Left hindlimb (tissue), 1 donor: Measurements from ENCODE around the gene B9D2.
"Not testable (repeated sequence)": the region's sequence is repeated elsewhere in the genome, so short reads cannot be mapped to it uniquely, and the experiment has no call there.

Experiments
- DNase-seq: peaks from one replicate; pipeline ENCODE4 v3.0.0-alpha.2; 2018

Gene B9D2

DNA sequence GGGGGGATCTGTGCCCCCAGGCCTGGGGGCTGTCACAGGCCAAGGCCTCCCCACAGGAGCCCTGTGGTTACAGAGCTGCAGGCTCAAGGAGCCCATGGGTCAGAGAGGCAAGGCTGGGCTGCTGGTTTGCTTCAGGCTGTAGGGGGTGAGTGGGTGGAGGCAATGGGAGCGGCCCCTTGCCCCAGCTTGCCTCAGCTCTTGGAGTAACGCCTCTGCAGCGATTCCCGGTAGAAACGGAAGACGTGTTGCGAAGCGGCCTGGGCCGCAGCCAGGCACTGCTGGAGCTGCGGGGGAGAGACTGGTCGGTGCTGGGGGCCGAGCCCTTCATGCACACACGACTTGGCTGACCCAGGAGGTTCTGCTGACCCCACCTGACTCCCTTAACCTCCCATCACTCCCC, 22.5 kb upstream of the B9D2 start:
- no peak for DNase-seq

DNA sequence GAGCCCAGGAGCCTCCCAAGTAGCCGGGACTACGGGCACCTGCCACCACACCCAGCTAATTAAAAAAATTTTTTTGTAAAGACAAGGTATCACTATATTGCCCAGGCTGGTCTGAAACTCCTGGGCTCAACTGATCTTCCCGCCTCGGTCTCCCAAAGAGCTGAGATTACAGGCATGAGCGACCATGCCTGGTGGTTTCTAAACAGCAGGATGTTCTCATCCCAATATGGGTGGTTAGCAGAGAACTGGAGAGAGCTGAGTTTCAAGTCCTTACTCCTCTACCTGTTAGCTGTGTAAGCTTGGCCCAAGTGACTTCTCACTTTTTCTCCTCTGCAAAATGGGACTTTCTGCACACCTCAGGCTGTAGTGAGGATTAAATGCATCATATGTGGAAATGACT, 20.4 kb upstream of the B9D2 start:
- DNase-seq: no peak

DNA sequence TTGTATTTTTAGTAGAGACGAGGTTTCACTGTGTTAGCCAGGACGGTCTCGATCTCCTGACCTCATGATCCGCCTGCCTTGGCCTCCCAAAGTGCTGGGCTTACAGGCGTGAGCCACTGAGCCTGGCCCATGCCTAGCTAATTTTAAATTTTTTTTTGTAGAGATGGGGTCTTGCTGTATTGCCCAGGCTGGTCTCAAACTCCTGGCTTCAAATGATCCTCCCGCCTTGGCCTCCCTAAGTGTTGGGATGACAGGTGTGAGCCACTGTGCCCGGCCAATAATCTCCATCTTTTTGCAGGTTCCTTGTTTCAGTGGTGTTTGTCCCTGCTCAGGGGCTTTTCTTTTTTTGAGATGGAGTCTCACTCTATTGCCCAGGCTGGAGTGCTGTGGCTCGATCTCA, 17.6 kb upstream of the B9D2 start:
- DNase-seq: not testable (repeated sequence)

DNA sequence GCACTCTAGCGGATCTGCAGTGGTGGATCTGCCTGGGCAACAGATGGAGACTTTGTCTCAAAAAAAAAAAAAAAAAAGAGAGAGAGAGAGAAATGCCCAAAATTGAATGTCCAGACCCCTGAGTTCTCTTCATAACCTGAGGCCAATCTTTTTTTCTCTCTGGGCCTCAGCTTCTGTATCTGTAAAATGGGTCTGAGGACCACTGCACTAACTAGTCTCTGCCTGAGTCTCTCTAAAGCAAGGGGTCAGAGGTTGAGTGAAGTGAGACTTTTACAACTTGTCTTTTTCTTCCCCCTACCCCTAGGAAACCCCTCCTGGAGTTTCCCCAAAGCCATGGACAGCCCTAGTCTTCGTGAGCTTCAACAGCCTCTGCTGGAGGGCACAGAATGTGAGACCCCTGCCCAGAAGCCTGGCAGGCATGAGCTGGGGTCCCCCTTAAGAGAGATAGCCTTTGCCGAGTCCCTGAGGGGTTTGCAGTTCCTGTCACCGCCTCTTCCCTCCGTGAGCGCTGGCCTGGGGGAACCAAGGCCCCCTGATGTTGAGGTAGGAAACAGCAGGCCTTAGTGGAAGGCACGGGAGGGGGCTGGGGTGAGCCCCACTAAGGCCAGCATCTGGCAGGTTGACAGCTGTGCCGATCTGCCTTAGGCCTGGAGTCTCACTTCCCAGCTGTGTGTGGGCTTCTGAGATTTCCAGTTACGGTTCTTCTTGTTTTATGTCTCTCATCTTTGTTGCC, 14.2 kb upstream of the B9D2 start:
- no peak for DNase-seq

DNA sequence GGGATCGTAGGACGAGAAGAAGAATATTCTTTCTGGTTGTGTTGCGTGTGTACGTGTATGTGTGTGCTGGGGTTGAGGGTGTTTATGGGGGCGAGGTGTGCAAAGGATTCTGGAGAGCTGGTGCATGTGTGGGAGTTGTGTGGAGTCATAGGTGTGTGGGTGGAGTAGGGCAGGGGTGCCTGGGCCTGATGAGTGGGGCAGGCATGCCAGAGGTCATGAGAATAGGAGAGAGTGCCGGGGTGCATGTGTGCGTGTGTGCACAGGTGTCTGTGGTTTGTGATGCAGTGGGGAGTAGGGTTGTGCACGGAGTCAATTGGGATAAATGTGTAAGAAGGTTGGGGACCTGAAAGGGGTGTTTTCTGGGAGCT, 13.0 kb upstream of the B9D2 start:
- DNase-seq: no peak

DNA sequence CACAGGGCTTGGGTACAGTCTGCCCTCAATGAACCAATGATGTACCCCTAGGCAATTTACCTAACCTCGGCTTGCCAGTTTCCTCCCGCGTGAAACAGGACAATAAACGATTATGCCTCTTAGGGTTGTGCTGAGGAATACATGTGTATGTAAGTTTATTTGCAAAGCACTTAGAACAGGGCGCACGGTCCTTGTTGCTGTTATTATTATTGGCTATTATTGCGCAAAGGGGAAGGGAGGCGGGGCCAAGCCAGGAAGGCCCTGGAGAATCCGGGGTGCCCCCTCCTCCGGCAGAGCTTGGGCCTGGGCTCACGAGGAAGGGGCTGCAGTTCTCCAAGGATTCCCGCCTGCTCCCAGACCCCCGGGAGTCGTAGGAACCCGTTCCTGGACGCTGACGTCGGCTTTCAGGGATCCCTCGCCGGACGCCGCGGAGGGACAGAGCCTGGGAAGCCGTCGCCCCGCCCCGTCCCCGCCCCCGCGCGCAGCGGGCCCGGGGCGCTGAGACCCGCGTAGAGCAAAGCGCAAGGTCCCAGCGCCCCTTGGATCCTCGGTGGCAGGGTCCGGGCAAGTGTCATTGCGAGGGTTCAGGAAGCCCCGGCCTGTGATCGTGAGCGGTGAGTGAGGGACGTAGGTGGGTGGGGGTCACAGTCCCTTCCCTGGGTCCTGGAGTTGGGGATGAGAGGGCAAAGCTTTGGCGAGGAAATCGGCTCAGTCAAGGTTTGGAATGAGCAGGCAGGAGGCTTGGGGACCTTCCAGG, 12.5 kb upstream of the B9D2 start, which contains the start of gene TMEM91:
TMEM91 (plus strand) TSS at position 293 of the 757 bp plus-strand sequence. CDS start 1,777 bp downstream, outside the sequence.
- DNase-seq: no peak

DNA sequence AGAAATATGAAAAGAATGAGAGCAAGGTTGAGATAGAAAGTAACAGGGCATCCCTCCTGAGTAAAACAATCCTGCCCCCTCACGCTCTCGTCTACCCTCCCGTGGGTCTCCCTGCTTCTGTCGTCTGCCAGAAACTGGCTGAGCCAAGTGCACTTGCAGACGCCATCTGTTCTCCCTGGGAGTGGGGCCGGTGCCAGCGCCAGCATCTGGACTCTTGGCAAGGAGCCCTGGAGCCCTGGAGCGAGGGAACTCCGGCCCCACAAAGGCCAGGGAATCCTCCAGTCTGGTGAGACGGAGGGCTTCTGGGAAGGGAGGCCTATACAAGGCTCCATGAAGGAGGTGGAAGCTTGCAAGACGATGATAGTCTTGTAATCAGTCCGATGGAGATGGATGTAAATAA, 10.0 kb upstream of the B9D2 start:
- peak; percentile 90 for DNase-seq

DNA sequence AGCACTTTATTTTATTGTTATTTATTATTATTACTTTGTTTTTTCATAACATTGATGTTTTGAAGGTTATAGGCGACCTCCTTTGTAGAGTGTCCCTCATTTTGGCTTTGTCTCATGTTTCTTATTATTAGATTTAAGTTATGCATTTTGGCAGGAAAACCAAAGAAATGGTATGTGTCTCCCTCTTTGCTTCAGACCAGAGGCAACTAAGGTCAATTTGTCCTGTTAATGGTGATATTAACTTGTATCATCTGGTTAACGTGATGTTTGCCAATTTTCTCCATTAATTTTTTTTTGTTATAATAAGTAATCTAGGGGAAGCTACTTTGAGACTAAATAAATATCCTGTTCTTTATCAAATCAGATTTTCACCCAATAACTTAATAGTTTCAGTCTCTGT, 8.6 kb upstream of the B9D2 start:
- no peak for DNase-seq

DNA sequence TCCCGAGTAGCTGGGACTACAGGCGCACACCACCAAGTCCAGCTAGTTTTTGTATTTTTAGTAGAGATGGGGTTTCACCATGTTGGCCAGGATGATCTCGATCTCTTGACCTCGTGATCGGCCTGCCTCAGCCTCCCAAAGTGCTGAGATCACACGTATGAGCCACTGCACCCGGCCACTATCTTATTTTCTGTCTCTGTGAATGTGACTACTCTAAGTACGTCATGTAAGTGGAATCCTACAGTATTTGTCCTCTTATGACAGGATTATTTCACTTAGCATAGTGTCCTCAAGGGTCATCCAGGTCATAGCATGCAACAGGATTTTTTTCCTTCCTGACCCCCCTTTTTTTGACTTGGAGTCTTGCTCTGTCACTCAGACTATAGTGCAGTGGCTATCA, 7.6 kb upstream of the B9D2 start:
- DNase-seq: no peak

DNA sequence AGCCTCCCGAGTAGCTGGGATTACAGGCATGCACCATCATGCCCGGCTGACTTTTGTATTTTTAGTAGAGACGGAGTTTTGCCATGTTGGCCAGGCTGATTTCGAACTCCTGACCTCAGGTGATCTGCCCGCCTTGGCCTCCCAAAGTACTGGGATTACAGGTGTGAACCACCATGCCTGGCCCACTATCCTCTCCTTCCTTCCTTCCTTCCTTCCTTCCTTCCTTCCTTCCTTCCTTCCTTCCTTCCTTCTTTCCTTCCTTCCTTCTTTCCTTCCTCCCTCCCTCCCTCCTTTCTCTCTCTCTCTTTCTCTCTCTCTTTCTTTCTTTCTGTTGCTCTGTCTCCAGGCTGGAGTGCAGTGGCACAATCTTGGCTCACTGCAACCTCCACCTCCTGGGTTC, 7.2 kb upstream of the B9D2 start:
- DNase-seq: not testable (repeated sequence)

DNA sequence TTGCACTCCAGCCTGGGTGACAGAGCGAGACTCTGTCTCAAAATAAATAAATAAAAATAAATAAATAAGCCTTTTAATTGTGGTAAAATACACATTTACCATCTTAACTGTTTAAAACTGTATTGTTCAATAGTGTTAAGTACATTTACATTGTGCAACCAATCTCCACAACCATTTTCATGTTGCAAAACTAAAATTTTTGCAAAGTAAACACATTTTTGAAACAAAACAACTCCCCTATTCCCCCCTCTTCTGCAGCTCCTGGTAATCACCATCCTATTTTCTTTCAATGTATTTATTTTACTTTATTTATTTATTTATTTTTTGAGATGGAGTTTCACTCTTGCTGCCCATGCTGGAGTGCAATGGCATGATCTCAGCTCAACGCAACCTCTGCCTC, 5.8 kb upstream of the B9D2 start:
- DNase-seq: no peak

DNA sequence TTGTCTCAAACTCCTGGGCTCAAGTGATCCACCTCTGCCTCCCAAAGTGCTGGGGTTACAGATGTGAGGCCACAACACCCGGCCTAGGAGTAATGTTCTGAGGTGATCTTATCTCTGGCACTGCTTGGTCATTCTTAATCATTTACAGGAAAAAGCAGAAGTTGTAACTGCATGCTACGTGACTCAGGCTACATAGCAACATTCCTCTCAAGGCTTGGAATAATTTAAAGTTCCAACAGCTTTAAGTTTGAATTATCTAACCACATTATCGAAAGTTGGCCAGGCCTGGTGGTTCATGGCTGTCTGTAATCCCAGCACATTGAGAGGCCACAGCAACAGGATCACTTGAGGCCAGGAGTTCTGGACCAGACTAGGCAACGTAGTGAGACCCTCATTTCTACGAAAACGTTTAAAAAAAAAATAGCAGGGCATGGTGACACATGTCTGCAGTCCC, 3.9 kb upstream of the B9D2 start:
- no peak for DNase-seq

DNA sequence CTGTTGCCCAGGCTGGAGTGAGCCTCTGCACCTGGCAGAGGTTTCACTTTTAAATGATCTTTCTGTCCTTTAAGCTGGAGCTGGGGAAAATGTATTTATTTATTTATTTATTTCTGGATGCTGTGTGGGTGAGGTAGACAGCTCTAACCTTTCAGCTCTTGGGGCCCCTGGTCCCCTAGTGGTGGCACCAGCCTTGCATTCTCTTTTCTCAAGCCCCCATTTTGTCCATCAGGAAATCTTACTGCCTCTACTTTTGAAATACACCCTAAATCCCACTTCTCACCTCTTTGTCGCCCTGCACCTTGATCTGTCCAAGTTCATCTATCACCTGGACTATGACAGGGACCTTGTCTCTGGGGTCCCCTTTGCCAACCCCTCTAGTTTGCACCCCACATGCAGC, 2.1 kb upstream of the B9D2 start:
- no peak for DNase-seq

DNA sequence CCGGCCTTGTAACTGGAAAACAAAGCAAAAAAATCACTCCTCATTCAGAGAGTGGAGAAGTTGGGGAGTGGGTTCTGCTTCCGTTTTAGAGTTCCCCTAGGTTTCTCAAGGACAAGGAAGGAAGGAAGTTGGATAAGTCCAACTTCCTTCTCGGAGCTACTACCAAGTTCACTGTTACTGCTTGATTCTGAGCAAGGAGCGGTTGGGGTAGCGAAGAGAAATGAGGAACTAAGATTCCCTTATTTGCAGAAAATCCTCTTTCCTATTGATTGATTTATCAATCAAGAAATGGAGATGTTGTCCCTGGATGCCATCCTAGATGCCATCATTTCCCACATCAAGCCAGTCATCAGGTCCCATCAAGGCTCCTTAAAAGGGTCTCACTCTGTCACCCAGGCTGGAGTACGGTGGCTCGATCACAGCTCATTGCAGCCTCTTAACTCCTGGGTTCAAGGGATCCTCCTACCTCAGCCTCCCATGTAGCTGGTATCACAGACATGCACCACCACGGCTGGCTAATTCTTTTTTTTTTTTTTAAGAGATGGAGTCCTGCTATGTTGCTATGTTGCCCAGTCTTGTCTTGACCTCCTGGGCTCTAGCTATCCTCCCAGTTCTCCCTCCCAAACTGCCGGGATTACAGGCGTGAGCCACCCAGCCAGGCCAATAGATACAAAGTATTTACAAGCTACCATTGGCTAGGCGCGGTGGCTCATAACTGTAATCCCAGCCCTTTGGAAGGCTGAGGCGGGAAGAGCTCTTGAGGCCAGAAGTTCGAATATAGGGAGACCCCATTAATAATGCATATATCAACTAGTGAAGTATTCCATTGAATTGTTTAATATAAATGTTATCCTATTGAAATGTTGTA, 809 bp upstream of the B9D2 start:
- no peak for DNase-seq

DNA sequence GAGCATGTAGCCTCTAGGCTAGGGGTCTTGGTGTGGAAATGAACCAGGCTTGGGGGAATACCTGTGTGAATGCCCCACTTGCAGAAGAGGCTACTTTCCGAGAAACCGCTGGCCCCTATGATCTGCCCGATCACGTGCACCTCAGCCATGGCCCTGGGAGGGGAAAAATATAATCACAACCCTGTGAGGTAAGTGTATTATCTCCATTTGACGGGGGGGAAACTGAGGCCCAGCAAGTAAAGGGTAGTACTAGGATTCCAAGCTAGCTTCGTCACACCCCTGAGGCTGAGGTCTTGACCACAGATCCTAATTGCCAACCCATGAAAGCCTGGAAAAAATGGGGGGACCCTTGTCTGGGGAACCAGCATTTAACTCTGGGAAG, 587 bp downstream of the B9D2 start:
- DNase-seq: no peak

DNA sequence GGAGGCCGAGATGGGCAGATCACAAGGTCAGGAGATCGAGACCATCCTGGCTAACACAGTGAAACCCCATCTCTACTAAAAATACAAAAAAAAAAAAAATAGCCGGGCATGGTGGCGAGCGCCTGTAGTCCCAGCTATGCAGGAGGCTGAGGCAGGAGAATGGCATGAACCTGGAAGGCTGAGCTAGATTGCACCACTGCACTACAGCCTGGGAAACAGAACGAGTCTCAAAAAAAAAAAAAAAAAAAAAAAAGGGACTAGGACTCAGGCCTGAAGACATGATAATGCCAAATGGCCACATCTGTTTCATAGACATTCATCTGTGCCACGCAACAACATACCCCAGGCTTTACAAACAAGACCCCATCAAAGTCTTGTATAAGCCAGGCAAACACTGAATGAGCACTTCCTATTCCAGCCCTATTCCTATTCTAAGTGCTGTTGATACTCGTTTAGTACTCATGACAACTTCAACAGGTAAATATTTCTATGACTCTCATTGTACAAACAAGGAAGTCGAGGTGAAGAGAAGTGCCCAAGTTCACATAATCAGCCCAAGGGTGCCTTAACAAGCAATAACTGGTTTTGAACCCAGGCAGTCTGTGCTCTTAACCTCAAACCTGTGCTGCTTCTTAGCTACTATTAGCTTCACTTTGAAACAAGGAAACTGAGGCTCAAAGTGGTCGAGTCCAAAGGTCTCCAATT, 1.7 kb downstream of the B9D2 start:
- no peak for DNase-seq

DNA sequence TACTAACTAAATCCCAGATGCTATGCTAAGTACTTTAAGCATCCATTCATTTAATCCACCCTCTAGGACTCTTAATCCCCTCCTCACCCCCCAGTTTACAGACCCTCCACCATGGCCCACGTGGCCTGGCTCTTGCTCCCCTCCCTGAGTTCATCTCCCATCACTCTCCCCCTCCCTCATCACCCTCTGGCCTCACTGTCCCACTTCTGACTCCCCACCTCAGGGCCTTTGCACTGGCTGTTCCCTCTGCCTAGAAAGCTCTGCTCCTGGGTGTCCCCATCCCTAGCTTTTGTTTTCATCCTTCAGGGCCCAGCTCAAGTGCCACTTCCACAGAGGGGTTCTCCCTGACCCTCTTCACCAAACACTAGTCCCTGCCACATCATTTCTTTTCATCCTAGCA, 4.2 kb downstream of the B9D2 start:
- DNase-seq: no peak

DNA sequence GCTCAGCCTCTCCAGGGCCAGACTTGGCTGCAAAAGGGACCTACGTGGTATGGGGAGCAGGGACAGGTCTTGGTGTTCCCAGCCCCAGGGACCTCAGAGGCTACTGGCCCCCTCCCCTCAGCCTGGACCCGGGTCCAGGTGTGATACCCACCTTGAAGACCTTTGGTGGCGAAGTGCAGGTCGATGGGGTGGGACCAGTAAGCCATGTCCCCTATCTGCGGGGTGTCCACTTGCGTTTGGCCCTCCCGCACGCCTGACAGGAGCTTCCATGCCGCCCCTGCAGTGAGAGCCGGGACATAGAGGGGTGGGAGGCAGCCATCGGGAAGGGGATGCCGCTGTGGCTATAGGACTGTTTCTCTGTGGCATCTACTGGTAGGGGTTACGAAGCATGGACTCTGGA, 6.2 kb downstream of the B9D2 start:
- no peak for DNase-seq

DNA sequence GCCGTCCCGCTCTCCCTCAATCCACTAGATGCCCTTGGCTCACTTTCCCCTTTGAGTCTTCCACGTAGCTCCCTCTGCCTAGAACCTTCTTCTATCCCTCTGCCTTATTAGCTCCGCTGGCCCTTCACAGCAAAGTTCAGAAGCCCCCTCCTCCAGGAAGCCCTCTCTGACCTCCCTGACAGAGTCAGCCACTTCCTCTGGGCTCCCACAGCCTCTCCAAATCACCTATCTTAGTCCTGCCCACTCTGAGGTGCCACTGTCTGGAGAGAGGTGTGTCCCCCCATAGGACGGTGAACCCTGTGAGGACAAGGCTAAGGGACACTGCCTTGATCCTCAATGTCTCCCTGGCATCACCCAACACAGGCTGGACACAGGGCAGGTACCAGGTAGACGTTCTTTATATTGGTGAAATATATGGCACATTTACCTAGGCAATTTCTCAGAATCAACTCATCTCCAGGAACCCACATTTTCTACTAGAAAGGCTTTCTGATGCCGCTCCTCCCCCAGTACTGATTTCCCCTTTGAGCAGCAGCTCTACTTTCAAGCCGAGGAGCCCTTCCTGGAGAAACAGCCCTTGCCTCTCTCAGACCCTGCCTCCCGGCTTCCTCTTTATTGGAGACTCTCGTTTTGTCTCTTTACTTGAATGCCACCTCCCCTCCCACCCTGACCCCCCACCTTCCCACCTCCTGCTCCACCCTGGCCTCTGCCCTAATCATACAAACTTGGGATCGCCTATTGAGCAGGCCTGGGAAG, 6.8 kb downstream of the B9D2 start:
- no peak for DNase-seq

DNA sequence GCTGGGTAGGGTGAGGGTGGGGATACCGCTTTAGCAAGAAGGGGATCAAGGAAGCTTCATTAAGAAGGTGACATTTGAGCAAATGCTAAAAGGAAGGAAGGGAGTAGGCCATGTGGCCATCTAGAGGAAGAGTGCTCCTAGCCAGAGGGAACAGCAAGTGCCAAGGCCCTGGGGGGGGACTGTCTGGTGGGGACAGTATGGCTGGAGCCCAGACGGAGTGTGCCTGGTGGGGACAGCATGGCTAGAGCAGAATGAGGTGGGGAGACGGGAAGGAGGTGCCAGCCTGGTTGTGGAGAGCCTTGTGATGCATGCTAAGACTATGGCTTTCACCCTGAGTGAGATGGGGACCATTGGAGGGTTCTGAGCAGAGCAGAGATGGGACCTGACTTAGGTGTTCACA, 8.1 kb downstream of the B9D2 start:
- DNase-seq: no peak

DNA sequence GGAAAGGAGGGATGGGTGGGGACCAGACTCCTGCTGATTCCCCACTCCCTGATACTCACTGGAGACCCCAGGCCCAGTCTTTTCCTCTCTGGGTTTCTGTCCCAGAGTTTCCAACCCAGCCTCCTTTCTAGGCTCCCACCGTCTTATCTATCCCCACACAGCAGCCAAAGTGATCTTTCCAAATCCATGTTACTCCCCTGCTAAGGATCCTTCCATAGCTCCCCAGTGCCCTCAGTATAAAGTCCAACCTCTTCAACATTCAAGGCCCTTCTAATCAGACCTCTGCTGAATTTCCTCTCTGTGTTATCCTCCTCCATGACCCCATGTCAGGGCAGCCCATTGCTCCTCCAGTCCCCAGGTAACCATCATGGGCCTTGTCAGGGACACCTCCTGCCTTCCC, 8.9 kb downstream of the B9D2 start:
- DNase-seq: no peak

DNA sequence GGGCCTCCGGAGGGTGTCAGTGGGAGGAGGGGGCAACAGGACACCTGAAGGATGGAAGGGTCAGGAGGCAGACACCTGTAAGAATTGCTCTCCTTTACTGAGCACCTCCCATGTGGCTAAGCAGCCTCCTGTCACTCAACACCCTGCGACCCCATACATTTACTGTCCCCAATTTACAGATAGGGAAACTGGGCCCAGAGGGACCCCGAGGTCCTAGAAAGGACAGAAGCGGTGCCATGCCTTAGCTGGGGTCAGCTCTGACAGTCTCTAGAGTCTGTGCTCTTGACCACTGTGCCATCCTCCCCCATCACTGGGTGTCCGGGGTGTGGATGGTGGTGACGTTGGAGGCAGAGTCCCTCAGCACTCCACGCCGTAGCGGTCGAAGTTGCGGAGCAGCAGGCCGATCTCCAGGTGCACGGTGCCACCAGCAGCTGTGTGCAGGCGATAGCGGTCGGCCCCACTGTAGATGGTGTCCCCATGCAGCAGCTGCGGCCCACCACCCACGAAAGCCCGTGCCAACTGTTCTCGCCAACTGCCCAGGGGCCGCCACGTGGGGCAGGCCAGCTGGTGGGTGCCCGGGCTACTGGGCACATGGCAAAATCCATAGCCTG, 9.5 kb downstream of the B9D2 start:
- DNase-seq: no peak
